Measurements from ENCODE around the gene PRLR.

The PRLR gene

DNA sequence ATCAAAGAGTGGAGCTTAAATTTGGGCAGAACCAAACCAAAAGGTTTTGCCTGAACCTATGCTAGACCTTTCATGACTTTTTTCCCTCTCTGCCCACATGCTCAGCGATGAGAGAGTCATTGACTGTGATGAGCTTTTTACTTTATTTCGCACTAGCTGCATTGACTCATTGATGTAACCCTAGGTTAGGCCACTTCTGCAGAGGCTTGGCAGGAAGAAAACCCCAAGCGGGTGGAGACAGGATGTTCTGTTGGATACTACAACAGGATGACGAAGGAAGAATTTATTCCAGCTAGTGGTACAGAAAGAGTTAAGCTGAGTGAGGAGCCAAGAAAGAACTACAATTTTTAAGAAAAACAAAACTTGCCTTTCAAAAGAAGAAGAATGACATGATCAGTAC lies 201.0 kb downstream of the PRLR start:
- peak in 2 of 4 experiments; percentile 1 to 6 for DNase-seq

DNA sequence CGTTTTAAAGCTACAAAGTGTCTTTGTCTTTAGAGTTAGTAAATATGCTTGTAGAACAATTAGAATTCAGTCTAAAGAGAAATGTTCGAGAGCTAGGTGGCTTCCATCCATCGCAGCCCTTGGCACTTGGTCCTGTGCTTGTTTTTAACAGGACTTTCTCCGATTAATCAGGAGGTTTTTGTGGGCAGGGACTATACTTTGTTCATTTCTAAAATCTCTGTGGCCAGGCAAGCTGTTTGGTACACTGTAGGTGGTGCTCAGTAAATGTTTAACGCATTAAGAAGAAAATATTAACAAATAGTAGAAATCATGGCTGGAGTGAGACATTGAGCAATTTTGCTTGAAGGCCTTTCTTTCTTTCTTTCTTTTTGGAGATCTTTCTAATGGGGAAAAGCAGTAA lies 203.3 kb downstream of the PRLR start:
- no peak for DNase-seq

DNA sequence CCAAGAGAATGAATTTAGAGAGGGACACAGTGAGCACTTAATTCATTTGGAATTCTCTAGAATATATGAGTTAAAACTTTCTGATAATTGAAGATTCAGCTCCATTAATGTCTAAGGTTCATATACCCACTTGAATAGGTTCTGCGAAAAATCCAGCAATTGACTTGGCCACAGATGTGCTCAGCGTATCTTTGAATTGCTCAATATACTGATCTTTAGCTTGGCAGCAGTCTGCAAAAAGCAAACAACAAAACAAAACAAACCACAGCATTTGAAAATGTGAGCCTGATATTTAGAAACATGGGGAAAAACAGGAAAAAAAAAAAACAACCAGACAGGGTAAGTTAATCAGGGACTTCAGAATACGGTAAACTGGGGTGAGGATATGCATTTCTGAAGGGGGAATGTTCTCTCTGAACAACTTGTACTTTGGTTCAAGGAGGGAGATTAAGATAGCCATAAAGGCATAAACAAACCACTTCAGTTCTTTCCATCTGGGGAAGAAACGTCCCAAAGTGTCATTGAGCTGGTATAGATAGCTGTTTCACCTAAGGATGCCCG lies 203.9 kb downstream of the PRLR start:
- DNase-seq = no peak

DNA sequence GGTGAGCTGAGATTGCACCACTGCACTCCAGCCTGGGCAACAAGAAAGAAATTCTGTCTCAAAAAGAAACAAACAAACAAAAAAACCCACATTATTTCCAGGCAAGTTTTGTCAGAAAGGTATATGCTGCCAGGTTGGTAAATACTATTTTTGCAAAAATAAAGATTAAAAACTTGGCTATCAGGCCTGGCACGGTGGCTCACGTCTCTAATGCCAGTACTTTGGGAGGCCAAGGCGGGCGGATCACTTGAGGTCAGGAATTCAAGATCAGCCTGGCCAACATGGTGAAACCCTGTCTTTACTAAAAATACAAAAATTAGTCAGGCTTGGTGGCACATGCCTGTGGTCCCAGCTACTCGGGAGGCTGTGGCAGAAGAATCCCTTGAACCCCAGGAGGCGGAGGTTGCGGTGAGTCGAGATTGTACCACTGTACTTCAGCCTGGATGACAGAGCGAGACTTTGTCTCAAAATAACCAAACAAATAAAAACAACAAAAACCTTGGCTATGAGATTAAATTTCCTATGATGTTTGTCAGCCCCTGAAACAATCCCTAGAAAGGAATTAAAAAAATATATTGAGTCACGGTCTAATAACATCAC lies 205.3 kb downstream of the PRLR start:
- no peak for DNase-seq

DNA sequence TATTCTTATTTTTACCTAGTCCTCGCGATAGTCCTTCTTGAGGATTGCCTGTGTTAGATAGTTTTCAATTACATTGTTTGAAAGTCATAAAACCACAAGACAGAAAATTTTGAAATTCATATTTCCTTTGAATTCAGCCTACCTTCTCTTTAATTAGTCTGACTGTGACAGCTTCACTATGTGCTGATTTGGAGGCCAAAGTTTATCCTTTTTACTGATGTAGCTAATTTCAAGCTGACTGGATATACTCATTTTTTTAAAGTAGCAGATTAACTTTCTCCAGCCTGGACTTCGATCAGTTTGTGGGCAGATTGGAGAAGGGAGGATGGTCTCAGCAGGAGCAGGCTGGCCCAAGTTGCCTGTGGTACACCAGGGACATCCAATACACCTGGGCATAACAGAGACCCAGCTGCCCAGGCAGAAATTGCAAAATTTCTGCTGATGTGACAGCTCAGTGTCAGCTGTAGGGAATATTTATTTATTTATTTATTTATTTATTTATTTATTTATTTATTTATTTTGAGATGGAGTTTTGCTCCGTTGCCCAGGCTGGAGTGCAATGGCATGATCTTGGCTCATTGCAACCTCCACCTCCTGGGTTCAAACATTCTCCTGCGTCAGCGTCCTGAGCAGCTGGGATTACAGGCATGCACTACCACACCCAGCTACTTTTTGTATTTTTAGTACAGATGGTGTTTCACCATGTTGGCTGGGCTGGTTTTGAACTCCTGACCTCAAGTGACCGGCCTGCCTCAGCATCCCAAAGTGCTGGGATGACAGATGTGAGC lies 206.7 kb downstream of the PRLR start:
- DNase-seq = no peak

DNA sequence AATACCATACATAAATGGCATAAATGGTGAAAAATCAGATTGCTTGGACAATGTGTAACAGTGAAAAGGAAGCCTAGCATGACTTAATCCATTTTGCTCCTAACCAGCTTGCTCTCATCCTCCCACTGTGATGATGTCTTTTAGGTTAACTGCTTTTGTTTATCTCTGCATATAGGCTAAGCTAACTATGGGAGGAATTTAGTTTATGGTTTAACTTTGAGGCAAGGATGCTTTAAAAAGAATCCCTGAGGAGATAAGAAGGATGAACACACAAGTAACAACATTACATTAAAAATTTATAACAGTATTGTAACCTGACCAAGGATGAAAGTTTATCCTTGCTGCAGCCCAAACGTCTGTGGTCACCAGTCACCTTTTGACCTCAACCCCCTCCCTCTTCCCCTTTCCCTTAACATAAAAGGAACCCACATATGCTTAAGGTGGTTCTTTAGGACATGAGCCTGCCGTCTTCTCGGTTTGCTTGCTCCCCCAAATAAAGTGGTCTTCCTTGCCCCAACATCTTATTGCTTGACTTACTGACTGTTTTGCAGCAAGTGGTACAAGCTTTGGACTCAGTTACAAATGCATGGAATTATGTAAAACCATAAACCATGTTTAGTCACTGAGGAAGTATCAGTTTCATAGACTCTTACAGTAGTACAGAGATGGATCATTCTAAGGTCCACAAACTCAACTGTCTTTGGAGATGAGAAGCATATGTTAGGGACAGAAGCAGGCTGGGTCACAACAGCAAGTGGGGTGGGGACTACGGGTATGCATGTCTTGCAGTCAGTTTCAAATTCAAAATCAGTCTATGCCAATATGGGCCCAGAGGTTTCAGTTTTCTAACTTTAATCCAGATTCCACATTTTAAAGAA lies 213.9 kb downstream of the PRLR start:
- no peak for DNase-seq

DNA sequence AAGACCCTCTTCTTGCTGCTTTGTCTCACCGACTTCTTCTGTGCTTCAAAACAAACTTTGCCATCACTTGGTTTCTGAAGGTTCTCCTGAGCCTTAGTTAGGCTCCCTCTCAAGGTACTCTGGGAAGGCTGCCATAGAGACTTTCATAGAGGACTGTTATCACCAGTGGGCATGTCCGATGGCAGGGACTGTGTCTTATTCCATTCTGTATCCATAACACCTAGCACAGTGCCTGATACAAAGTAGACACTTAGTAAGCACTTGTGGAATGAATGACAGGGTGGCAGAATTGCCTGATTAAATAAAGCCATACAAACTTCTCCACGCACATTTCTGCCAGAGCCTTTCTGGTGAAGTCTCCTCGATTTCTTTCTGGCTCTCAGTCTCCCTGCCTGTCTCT lies 215.2 kb downstream of the PRLR start:
- DNase-seq = no peak

DNA sequence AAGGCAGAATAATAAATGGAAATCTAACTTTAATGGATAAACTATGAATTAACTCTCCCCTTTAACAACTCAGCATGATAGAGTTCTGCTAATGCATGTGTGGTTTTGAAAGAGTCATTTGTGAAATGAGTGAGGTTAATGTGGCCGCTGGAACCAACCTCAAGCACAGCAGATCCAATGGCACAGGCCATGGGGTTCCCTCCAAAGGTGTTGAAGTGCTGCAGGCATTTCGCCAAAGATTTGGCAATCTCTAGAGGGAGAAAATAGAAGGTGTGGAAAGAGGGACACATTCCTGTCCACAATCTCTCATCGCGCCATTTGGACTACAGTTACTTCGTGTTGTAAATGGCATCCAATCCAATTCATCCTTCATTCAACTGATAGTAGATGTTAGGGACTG lies 217.5 kb downstream of the PRLR start:
- no peak for DNase-seq

DNA sequence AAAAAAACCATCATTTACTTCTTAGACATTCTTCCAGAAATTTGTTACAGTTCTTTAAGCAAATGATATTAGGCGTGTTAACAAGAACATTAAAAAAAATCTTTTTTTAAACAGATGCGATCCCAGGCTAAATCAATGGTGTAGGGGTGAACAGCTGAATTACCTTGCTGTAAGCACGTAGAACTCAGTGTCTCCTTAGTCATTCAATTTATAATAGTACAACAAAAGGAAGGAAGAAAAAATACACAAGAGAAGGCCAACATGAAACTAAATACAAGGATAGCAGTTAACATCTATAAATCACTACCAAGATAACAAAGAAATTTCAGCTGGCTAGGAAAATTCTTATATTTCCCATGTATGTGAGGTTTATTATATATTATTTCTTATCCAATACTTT lies 217.9 kb downstream of the PRLR start:
- no peak for DNase-seq

DNA sequence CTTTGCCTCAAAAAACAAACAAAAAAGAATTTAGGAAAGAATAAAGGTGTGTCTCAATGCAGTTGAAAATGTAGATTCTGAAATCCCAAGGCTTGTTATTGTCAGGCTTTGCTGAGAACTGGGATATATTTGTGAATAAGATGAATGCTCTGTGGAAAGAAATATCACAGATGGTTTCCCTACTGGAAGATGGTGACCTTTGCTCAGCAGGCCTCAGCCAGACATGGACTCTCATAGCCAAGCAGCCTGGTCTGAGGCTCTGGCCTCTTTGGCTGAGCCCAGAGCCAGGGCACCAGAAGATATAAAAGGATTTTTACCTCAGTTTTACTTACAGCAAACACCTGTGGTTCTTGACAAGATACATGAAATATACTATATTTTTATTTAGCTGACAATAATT lies 219.6 kb downstream of the PRLR start:
- DNase-seq = no peak

DNA sequence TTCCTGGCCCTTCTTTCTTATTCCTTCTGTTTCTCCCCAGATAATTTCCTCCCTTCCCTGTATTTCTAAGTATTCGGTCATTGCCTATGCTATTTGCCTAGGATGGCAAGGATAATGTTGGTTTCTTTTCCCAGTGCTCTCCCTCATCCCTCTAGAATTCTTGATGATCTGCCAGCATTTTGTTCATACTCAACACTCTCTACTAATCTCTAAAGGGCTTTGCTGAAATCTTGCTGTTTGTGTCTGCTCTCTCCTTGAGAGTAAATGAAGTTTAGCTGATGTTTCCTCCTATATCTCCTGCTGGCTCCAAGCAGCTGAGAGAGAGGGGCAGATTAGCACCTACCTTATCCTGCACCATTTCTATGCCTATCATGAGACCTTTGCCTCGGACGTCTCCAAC lies 220.6 kb downstream of the PRLR start:
- no peak for DNase-seq

DNA sequence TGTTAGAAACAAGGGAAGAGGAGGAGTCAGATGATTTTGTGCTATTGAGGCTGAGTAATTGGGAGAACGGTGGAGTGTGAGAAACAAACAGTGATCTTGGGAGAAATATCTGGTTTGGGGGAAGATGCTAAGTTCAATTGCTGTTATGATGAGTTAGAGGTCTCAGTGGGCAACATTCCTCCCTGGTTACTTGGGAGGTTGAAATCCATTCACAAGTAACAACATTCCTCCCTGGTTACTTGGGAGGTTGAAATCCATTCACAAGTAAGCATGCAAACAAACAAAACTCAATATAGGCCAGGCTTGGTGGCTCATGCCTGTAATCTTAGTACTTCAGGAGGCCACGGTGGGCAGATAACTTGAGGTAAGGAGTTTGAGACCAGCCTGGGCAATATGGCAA lies 221.3 kb downstream of the PRLR start:
- no peak for DNase-seq

DNA sequence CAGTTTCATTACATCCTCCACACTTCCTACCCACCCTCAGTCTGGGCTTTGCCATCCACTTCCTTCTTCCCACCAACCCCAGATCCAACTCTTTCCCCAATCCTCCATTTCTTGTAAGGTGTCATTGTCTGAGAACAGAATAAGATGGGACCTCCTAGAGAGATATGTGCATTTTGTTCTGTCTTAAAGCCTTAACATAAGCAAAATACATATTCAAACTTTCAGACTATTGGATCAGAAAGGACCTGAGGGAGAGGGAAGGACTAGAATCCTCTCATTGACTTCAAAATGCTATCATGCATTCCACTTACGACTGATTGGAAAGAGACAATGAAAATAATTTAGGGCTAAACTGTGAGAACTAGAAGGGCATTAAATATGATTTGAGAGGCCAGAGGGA lies 225.5 kb downstream of the PRLR start:
- DNase-seq = no peak

DNA sequence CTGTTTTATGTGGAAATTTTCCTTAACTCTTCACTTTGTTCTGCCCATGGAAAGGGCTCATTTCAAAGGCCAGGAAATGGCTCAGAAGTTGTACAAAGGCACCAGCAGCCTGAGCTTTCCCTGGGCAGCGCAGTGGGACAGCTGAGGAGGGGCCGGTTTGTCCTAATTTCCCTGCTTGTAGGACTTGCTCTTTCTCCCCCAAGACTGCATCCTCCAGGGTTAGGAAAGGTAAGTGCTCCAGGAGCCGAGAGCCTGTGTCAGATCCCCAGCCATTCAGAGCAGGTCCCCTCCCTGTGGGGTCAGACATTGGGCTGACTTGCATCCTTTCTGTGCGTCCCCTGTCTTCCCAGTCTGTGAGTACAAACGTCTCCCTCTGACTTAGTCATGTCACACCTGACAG lies 226.1 kb downstream of the PRLR start:
- no peak for DNase-seq

DNA sequence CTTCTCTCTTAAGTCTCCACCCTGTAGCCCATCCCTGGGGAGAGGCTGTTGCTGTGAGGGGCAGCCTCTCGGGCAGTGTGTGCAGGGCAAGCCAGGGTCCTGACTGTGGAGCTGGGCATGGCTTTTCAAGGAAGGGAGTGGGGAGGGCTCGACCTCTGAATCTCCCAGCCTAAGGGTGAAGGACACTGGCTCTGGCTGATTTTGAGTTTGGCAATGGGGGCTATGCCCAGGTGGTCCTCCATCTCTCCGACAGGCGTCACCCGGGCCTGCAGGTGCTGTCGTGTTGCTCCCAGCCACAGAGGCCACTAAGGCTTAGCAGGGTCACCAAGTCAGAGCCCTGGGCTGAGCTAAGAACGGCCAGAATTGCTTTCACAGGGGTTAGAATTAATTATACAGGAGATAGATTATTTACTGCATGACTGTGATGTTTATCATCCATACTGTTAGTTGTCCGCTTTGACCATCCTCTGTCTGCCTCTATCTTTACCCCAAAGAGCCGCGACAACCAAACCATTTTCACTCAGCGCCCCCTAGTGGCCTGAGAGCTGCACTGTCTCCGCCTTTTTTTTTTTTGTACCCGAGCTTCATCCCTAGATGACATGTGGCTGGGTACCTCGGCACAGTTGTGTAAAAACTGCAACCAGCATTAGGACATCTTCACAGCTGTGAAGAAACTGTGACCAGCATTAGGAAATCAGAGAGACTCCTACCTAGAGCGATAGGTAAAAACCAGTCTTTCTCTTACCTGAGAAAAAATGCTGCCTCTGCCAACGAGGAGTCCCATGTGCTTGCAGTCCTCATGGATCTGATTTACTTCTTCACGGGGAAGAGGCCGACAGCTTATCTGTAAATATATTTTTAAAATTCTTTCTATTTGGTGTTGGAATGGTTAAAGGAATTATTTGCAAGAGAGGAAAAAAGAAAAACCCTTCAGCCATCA lies 227.0 kb downstream of the PRLR start:
- peak; percentile 58 to 75 (median 70) for DNase-seq

DNA sequence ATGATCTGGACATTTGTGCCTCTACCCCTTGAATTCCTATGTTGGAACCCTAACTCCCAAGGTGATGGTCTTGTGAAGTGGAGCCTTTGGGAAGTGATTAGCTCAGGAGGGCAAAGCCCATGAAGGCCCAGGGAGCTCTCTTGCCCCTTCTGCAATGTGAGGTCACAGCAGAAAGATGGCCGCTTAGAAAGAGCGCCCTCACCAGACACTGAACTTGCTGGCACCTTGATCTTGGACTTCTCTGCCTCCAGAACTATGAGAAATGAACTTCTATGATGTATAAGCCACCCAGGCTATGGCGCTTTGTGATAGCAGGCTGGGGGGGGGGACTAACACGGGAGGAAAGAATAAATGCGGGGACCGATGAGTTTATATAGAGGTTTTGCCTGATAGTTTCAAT lies 227.8 kb downstream of the PRLR start:
- DNase-seq = no peak

DNA sequence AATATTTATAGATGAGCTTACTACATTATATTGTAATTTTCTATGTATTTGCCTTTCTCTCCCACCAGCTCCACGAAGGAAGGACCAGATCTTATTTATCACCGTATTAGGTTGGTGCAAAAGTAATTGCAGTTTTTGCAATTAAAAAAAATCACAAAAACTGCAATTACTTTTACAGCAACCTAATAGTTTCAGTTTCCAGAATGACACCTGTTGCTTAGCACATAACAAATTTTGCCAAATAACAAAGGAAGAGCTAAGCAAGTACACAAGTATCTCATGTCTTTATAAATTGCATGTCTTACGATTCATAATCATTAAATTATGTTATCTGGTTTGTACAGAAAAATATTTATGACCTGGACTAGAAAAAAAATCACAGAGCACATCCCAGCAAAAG lies 228.4 kb downstream of the PRLR start:
- no peak for DNase-seq

Data from suppressor macrophage (primary cell).